PC-3 (cell line): ENCODE data around the gene TPR. TPM values are rescaled to one million over a fixed set of nuclear protein-coding genes. Genes with fewer than 3 reads are reported as not detected.

Source experiments
- ATAC-seq: fragments of 200-7000 bp; cut with Tn5 transposase; 2 replicates; pipeline ENCODE4 v1.9.1; 2020; ENCODE audit warnings: mild to moderate bottlenecking, moderate library complexity
- BruUV-seq: library from RNA; stranded (reverse); fragments of 400-500 nt; replicated peaks from 2 replicates; lab custom pipeline; 2021; lab: Mats Ljungman, UMichigan
- CTCF ChIA-PET: fragments of 300-600 bp; sonication (Branson Sonifier 250); formaldehyde crosslinking; loops from one replicate; lab custom pipeline; 2022; ENCODE audit warnings: antibody characterized with exemption; lab: Charles Lee
- POLR2A ChIA-PET: fragments of 300-600 bp; sonication (Branson Sonifier 250); formaldehyde crosslinking; loops from one replicate; lab custom pipeline; 2022; ENCODE audit warnings: antibody characterized with exemption; ENCODE audit not compliant: unreplicated experiment; lab: Charles Lee
- DNase-seq: peaks from one replicate; pipeline ENCODE4 v3.0.0-alpha.2; 2015
- H2AFZ ChIP-seq: fragments of 300-600 bp; sonication (generic); 2 replicates; pipeline ENCODE4 v1.6.0; 2016; ENCODE audit warnings: antibody characterized with exemption, low read length
- H3F3A ChIP-seq: fragments of 300-600 bp; sonication (generic); one replicate; pipeline ENCODE4 v1.6.0; 2017; ENCODE audit warnings: antibody characterized with exemption, low read length, control low read depth, mild to moderate bottlenecking; ENCODE audit not compliant: unreplicated experiment
- H3K27ac ChIP-seq: fragments of 300-600 bp; sonication (generic); 2 replicates; pipeline ENCODE4 v1.5.1; 2016; ENCODE audit warnings: mild to moderate bottlenecking, low read length
- H3K27me3 ChIP-seq: fragments of 300-600 bp; sonication (generic); 2 replicates; pipeline ENCODE4 v1.6.1; 2016; ENCODE audit warnings: low read length, mixed read lengths
- H3K36me3 ChIP-seq: fragments of 300-600 bp; sonication (generic); 2 replicates; pipeline ENCODE4 v1.6.1; 2016; ENCODE audit warnings: low read depth, mixed run types, low read length, mixed read lengths
- H3K4me1 ChIP-seq: fragments of 300-600 bp; sonication (generic); 2 replicates; pipeline ENCODE4 v1.5.1; 2016; ENCODE audit warnings: low read length; ENCODE audit not compliant: insufficient read depth
- H3K4me2 ChIP-seq: fragments of 300-600 bp; sonication (generic); 2 replicates; pipeline ENCODE4 v1.6.0; 2016; ENCODE audit warnings: low read length
- H3K4me3 ChIP-seq: fragments of 300-600 bp; sonication (generic); 2 replicates; pipeline ENCODE4 v1.5.1; 2016; ENCODE audit warnings: mild to moderate bottlenecking, low read length, mixed read lengths
- H3K79me2 ChIP-seq: fragments of 300-600 bp; sonication (generic); 2 replicates; pipeline ENCODE4 v1.6.1; 2017; ENCODE audit warnings: low read length, mixed read lengths
- H3K9ac ChIP-seq: fragments of 300-600 bp; sonication (generic); 2 replicates; pipeline ENCODE4 v1.6.0; 2016; ENCODE audit warnings: mild to moderate bottlenecking, low read length
- H3K9me2 ChIP-seq: fragments of 300-600 bp; sonication (generic); replicated peaks from 2 replicates; pipeline ENCODE4 v1.6.1; 2016; ENCODE audit warnings: mixed run types, low read length, mixed read lengths
- H3K9me3 ChIP-seq: fragments of 300-600 bp; sonication (generic); 2 replicates; pipeline ENCODE4 v1.6.1; 2016; ENCODE audit warnings: low read length, mixed read lengths
- H4K20me1 ChIP-seq: fragments of 300-600 bp; sonication (generic); 2 replicates; pipeline ENCODE4 v1.6.1; 2016; ENCODE audit warnings: low read length, mixed read lengths
- CTCF ChIP-seq: fragments of 300-600 bp; sonication (generic); conservative IDR thresholded peaks from 2 replicates; pipeline ENCODE4 v1.5.1; 2017; ENCODE audit warnings: antibody characterized with exemption, low read depth, mild to moderate bottlenecking, low read length
- EZH2 ChIP-seq: fragments of 300-600 bp; sonication (generic); IDR thresholded peaks from one replicate; pipeline ENCODE4 v1.6.1; 2017; ENCODE audit warnings: antibody characterized with exemption, mild to moderate bottlenecking, low read length; ENCODE audit not compliant: unreplicated experiment
- EZH2phosphoT487 ChIP-seq: fragments of 300-600 bp; sonication (generic); IDR thresholded peaks from 2 replicates; pipeline ENCODE4 v1.6.1; 2018; ENCODE audit warnings: mild to moderate bottlenecking, antibody characterized with exemption, low read length, borderline replicate concordance
- intact Hi-C: fragments of 100-400 bp; cut with micrococcal nuclease; formaldehyde crosslinking; loops from 2 replicates; pipeline ENCODE4 v1.9.0; 2023
- total RNA-seq: library from RNA; depleted of rRNA; stranded (reverse); fragments of >200 nt; gene quantifications from 2 replicates; pipeline ENCODE4 v1.2.3, GENCODE V29; 2014

Gene TPR
- total RNA-seq, 1 experiment from 2014 or later = 39.3 TPM

GRCh38 chr1:186323865-186324264, 51.2 kb downstream of the TPR start:
- H3K79me2 ChIP-seq = no peaks in the 10 kb centered on the region
- H3K36me3 ChIP-seq = peaks cover 43% of the 10 kb centered on the region
- ChIA-PET CTCF (no interaction called here), POLR2A (no interaction called here)
- no peaks in the 10 kb centered on the region for H3K9me2 ChIP-seq
- H4K20me1 ChIP-seq = no peaks in the 10 kb centered on the region
- no peak overlapping the region for H3K4me3 ChIP-seq
- H3K9me3 ChIP-seq = no peaks in the 10 kb centered on the region
- H3K4me2 ChIP-seq = no peak overlapping the region
- no peaks in the 10 kb centered on the region for H3K4me1 ChIP-seq
- no peak overlapping the region for H2AFZ ChIP-seq
- intact Hi-C loops = no loop called here
- H3F3A ChIP-seq = no peaks in the 10 kb centered on the region
- H3K27ac ChIP-seq = no peak overlapping the region
- no peak for ATAC-seq
- H3K9ac ChIP-seq = no peak overlapping the region
- TF ChIP-seq CTCF = no peak
- TF ChIP-seq EZH2 = no peak
- no peak for TF ChIP-seq EZH2phosphoT487
- H3K27me3 ChIP-seq = no peaks in the 10 kb centered on the region
- no TSS peak for BruUV-seq
- no peak for DNase-seq

GRCh38 chr1:186315570-186315969, 59.5 kb downstream of the TPR start:
- H3K79me2 ChIP-seq = no peaks in the 10 kb centered on the region
- no peaks in the 10 kb centered on the region for H3K4me1 ChIP-seq
- DNase-seq = no peak
- no peak overlapping the region for H3K4me2 ChIP-seq
- no peaks in the 10 kb centered on the region for H3F3A ChIP-seq
- no TSS peak for BruUV-seq
- intact Hi-C loops = no loop called here
- H3K4me3 ChIP-seq = no peak overlapping the region
- H3K9ac ChIP-seq = no peak overlapping the region
- no peak overlapping the region for H2AFZ ChIP-seq
- no peaks in the 10 kb centered on the region for H4K20me1 ChIP-seq
- TF ChIP-seq EZH2 (no peak), CTCF (no peak), EZH2phosphoT487 (no peak)
- ChIA-PET CTCF (no interaction called here), POLR2A (no interaction called here)
- H3K36me3 ChIP-seq = peaks cover 43% of the 10 kb centered on the region
- no peaks in the 10 kb centered on the region for H3K9me2 ChIP-seq
- H3K27ac ChIP-seq = no peak overlapping the region
- no peaks in the 10 kb centered on the region for H3K9me3 ChIP-seq
- no peaks in the 10 kb centered on the region for H3K27me3 ChIP-seq
- ATAC-seq = no peak

GRCh38 chr1:186311375-186312051, 63.5 kb downstream of the TPR start:
- Histone ChIP-seq H4K20me1 (no peaks in the 10 kb centered on the region), H3K27me3 (no peaks in the 10 kb centered on the region), H3K4me3 (no peak overlapping the region), H3K9me3 (no peaks in the 10 kb centered on the region), H3F3A (no peaks in the 10 kb centered on the region), H3K9ac (no peak overlapping the region), H3K4me1 (no peaks in the 10 kb centered on the region), H3K9me2 (no peaks in the 10 kb centered on the region), H3K36me3 (peaks cover 21% of the 10 kb centered on the region), H3K4me2 (no peak overlapping the region), H3K79me2 (no peaks in the 10 kb centered on the region), H3K27ac (no peak overlapping the region), H2AFZ (no peak overlapping the region)
- ATAC-seq (no peak), DNase-seq (no peak)
- no TSS peak for BruUV-seq
- intact Hi-C loops = no loop called here
- ChIA-PET CTCF (no interaction called here), POLR2A (no interaction called here)
- TF ChIP-seq CTCF = no peak
- TF ChIP-seq EZH2phosphoT487 = no peak
- no peak for TF ChIP-seq EZH2
